Omental fat pad (tissue), 4 donors: ENCODE results near the gene DCC. TPM values are rescaled to one million over a fixed set of nuclear protein-coding genes. Genes with fewer than 3 reads are reported as not detected.

Experiments used
- ATAC-seq: fragments of 150-250 bp; one replicate; pipeline ENCODE4 v1.9.1; 2016; ENCODE audit warnings: mild to moderate bottlenecking, moderate library complexity; ENCODE audit not compliant: low FRiP score
- DNase-seq: peaks from one replicate; pipeline ENCODE4 v3.0.0-alpha.2; 2019; ENCODE audit warnings: low spot score
- total RNA-seq, 4 donors: library from RNA; depleted of rRNA; stranded (reverse); fragments of >200 nt; gene quantifications; one replicate each; pipeline ENCODE4 v1.1.0, GENCODE V29; 2016
- TF ChIP-seq, protein P1 (sequence below), 3 donors: fragments of 450-650 bp; IDR thresholded peaks; one replicate each; pipeline ENCODE4 v1.5.1; 2016 to 2017; ENCODE audit warnings: antibody characterized with exemption in 3 of 3, mild to moderate bottlenecking in 3 of 3, moderate library complexity in 2 of 3

DCC gene
- total RNA-seq, 4 donors from 2014 or later: 0.12 to 0.63 TPM; not detected in 2

DNA sequence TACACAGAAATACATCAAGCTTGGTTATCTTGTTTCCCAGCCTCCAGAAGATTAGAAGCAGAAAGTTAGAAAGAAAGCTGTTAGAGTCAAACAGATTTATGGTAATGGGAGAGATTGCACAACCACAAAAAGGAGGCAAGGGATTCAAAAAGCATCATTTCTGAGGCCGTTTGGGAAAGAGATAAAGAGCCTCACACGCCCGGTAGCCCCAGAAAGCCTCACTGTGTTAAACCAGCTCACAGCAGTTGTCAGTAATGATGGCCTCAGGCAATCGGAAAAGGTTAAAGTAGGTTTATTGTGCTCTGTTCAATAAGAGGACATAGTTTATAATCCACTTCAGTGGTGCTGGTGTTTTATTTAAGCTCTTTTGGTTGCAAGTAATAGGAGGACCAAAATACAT is 111.3 kb downstream of the DCC start:
- TF ChIP-seq, protein P1, sequence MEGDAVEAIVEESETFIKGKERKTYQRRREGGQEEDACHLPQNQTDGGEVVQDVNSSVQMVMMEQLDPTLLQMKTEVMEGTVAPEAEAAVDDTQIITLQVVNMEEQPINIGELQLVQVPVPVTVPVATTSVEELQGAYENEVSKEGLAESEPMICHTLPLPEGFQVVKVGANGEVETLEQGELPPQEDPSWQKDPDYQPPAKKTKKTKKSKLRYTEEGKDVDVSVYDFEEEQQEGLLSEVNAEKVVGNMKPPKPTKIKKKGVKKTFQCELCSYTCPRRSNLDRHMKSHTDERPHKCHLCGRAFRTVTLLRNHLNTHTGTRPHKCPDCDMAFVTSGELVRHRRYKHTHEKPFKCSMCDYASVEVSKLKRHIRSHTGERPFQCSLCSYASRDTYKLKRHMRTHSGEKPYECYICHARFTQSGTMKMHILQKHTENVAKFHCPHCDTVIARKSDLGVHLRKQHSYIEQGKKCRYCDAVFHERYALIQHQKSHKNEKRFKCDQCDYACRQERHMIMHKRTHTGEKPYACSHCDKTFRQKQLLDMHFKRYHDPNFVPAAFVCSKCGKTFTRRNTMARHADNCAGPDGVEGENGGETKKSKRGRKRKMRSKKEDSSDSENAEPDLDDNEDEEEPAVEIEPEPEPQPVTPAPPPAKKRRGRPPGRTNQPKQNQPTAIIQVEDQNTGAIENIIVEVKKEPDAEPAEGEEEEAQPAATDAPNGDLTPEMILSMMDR (IDR thresholded peaks at IDR 0.05): no peak
- DNase-seq (no peak), ATAC-seq (no peak)

- ATAC-seq (no peak), DNase-seq (no peak)
- TF ChIP-seq, protein P1 (IDR thresholded peaks at IDR 0.05): no peak
Observed at GRCh38 chr18:52451851-52452250, 111.9 kb downstream of the DCC start.

- TF ChIP-seq, protein P1 (IDR thresholded peaks at IDR 0.05): no peak
- no peak for ATAC-seq
- no peak for DNase-seq
Observed at GRCh38 chr18:52452427-52452826, 112.4 kb downstream of the DCC start.

DNA sequence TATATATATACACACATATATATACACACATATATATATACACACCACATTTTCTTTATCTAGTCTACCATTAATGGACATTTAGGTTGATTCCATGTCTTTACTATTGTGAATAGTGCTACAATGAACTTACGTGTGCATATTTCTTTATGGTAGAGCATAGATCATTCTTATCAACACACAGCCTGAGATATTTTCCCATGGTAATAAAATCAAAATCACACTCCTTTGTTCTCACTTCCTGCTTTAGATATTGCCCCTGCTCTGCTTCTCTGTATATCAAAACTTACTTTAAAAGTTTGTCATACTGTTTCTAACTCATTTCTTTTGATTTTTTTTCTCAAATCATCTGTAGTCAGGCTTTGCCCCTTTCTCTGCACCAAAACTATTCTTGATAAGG is 119.9 kb downstream of the DCC start:
- DNase-seq: no peak
- TF ChIP-seq, protein P1 (IDR thresholded peaks at IDR 0.05): no peak
- no peak for ATAC-seq

DNA sequence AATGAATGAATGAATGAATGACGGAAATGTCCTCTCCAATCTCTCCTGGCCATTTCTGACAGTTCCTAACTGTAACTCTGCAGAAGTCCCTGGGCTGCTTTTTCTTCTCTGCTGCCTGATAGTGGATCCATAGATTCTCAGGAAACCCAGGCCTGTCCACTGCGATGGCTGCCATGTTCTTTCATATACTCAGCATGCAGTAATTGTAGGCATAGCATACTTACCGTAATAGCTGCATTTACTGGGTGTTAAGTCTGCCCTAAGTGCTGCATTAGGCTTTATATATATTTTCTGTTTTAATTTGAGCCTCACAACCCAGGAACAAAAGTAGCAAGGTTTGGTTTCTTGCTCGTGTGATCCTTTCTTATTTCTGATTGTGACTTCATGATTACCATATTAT is 122.9 kb downstream of the DCC start:
- DNase-seq (no peak), ATAC-seq (no peak)

DNA sequence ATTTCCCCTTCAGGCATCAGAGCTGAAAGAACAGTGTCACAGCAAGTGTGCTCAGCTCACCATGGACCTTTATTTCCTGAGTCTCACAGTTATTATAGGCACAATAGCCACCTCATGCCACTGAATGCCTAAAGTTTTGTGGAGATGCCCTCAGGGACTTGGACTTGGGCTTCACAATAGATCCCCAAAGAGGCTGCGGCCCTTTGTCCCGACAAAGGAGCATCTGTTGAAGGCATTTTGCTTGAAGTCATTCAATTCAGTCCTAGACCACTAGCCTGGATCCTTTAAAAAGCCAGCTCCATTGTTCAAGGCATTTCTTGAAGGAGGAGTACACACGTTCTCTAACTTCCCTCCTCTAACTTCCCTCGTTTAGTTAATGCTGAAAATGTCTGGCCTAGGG is 125.4 kb downstream of the DCC start:
- TF ChIP-seq, protein P1 (IDR thresholded peaks at IDR 0.05): no peak
- no peak for ATAC-seq

More for the DNA sequence above, 122.9 kb downstream of the DCC start:
- TF ChIP-seq, protein P1 (IDR thresholded peaks at IDR 0.05): no peak

DNA sequence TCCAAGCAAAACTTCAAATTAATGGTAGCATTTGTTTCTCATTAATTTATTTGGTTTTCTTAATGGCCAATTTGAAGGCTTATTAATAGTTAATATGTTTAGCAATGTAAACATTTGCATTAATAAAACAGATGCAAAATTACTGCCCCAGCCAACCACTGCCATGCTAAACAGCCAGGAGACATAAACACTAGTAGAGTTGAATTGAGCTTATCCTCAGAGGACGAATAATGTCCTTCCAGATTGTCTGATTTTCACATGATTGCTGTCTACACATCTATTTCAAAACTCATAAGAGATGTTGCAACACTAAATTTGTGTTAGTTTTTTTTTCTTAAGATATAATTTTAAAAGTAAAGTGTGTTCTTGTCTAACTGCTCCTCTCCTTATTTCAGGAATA is 128.5 kb downstream of the DCC start:
- TF ChIP-seq, protein P1 (IDR thresholded peaks at IDR 0.05): no peak
- no peak for DNase-seq
- no peak for ATAC-seq

More for the DNA sequence above, 125.4 kb downstream of the DCC start:
- DNase-seq: no peak
